ENCODE data around the gene C11orf21.

Gene C11orf21

DNA sequence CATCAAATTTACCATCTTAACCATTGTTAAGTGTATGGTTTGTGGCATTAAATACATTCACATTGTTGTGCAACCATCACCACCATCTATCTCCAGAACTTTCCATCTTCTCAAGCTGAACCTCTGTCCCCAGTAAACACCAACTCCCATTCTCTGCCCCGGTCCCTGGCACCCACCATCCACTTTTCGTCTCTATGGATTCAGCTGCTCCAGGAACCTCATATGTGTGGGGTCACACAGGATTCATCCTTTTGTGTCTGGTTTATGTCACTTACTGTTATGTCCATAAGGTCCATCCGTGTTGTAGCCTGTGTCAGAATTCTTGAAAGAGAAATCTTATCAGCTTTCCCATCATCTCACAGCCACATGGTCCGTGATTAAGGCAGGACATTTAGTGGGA lies 16.4 kb upstream of the C11orf21 start:
- no peak overlapping the region for H3K9ac ChIP-seq (ENCODE audit: low read length)
- H3K36me3 ChIP-seq (ENCODE audit: control insufficient read depth, insufficient read depth, low read length), result no peaks in the 10 kb centered on the region
- no peak overlapping the region for H3K4me3 ChIP-seq (ENCODE audit: low read length)
- no peak overlapping the region for H3K27ac ChIP-seq (ENCODE audit: low read depth, low read length)
- H3K27me3 ChIP-seq (ENCODE audit: control insufficient read depth, insufficient read depth, low read length), result no peaks in the 10 kb centered on the region
- peaks cover 13% of the 10 kb centered on the region for H3K4me1 ChIP-seq (ENCODE audit: control insufficient read depth, insufficient read depth, low read length)

GRCh38 chr11:2317354-2318050 lies 15.8 kb upstream of the C11orf21 start:
- peaks cover 16% of the 10 kb centered on the region for H3K4me1 ChIP-seq (ENCODE audit: control insufficient read depth, insufficient read depth, low read length)
- no peak overlapping the region for H3K4me3 ChIP-seq (ENCODE audit: low read length)
- H3K27ac ChIP-seq (ENCODE audit: low read depth, low read length), result no peak overlapping the region

DNA sequence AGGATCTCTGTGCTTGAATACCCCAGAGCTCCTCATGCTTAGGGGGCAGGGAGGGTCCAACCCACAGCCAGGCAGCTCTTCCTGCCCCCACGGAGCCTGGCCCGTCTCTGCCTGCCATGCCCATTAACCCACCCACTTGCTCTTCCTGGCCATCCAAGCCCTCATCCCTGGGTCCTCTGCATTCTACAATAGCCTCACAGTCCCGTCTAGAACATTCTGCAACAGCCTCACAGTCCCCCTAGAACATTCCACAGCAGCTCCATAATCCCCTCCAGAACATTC lies 15.2 kb upstream of the C11orf21 start:
- no peak overlapping the region for H3K9ac ChIP-seq (ENCODE audit: low read length)
- H3K4me1 ChIP-seq (ENCODE audit: control insufficient read depth, insufficient read depth, low read length), result peaks cover 21% of the 10 kb centered on the region
- no peak overlapping the region for H3K4me3 ChIP-seq (ENCODE audit: low read length)
- H3K27ac ChIP-seq (ENCODE audit: low read depth, low read length), result no peak overlapping the region
- H3K27me3 ChIP-seq (ENCODE audit: control insufficient read depth, insufficient read depth, low read length), result no peaks in the 10 kb centered on the region
- H3K36me3 ChIP-seq (ENCODE audit: control insufficient read depth, insufficient read depth, low read length), result no peaks in the 10 kb centered on the region

More at GRCh38 chr11:2317354-2318050, 15.8 kb upstream of the C11orf21 start:
- no peaks in the 10 kb centered on the region for H3K27me3 ChIP-seq (ENCODE audit: control insufficient read depth, insufficient read depth, low read length)
- H3K36me3 ChIP-seq (ENCODE audit: control insufficient read depth, insufficient read depth, low read length), result no peaks in the 10 kb centered on the region
- no peak overlapping the region for H3K9ac ChIP-seq (ENCODE audit: low read length)

- Histone ChIP-seq H3K9ac (ENCODE audit: low read length) (no peak overlapping the region), H3K36me3 (ENCODE audit: control insufficient read depth, insufficient read depth, low read length) (no peaks in the 10 kb centered on the region), H3K27me3 (ENCODE audit: control insufficient read depth, insufficient read depth, low read length) (no peaks in the 10 kb centered on the region), H3K27ac (ENCODE audit: low read depth, low read length) (no peak overlapping the region), H3K4me1 (ENCODE audit: control insufficient read depth, insufficient read depth, low read length) (peaks cover 21% of the 10 kb centered on the region), H3K4me3 (ENCODE audit: low read length) (no peak overlapping the region)
Observed at GRCh38 chr11:2316169-2316962, 14.6 kb upstream of the C11orf21 start.

- no peak overlapping the region for H3K4me3 ChIP-seq (ENCODE audit: low read length)
- no peak overlapping the region for H3K9ac ChIP-seq (ENCODE audit: low read length)
- peak overlapping the region; percentile 69 for H3K27ac ChIP-seq (ENCODE audit: low read depth, low read length)
- H3K36me3 ChIP-seq (ENCODE audit: control insufficient read depth, insufficient read depth, low read length), result no peaks in the 10 kb centered on the region
- no peaks in the 10 kb centered on the region for H3K27me3 ChIP-seq (ENCODE audit: control insufficient read depth, insufficient read depth, low read length)
- H3K4me1 ChIP-seq (ENCODE audit: control insufficient read depth, insufficient read depth, low read length), result peaks cover 21% of the 10 kb centered on the region
Observed at GRCh38 chr11:2315395-2316168, 13.9 kb upstream of the C11orf21 start.

DNA sequence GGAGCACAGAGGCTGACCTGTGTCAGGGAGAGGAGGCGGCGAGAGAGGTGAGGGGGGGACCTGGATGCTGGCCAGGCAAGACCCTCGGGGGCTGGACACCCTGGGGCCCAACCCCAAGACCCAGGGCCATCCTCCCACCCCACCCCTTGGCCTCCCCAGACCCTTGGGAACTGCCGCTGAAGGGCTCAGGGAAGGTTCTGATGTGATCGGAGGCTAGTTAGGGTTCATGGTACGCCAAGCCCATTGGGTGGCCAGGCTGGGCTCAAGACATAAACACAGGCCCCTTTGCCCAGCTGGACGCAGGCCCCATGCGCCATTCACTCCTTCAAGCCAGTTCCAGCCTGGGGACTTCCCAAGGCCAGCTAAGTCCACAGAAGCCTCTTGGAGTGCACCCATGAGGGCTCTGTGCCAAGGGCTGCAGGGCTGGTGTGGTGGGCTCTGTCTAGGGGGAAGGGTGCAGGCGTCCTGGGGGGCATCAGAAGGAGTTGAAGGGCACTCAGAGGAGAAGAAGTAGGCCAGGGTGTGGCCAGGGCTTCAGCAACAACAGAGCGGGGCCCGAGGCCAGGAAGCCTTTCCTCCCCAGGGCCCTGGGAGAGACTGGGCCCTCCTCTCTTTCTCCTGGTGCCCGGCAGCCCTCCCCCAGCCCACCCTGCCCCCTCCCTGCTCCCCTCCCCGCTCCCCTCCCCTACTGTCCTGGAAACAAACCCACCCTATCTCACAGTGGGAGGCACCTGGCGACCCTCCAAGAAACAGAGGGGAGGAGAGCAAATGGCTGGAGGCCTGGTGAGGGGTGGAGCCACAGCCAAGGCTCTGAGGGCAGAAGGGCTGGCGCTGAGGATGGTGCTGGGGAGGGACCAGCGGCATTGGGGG lies 13.0 kb upstream of the C11orf21 start:
- Histone ChIP-seq H3K4me1 (ENCODE audit: control insufficient read depth, insufficient read depth, low read length) (peaks cover 21% of the 10 kb centered on the region), H3K36me3 (ENCODE audit: control insufficient read depth, insufficient read depth, low read length) (no peaks in the 10 kb centered on the region), H3K9ac (ENCODE audit: low read length) (no peak overlapping the region), H3K27ac (ENCODE audit: low read depth, low read length) (peak overlapping the region; percentile 96), H3K4me3 (ENCODE audit: low read length) (peak overlapping the region; percentile 9), H3K27me3 (ENCODE audit: control insufficient read depth, insufficient read depth, low read length) (no peaks in the 10 kb centered on the region)

- Histone ChIP-seq H3K4me3 (ENCODE audit: low read length) (no peak overlapping the region), H3K27me3 (ENCODE audit: control insufficient read depth, insufficient read depth, low read length) (no peaks in the 10 kb centered on the region), H3K9ac (ENCODE audit: low read length) (no peak overlapping the region), H3K27ac (ENCODE audit: low read depth, low read length) (peak overlapping the region; percentile 96), H3K36me3 (ENCODE audit: control insufficient read depth, insufficient read depth, low read length) (no peaks in the 10 kb centered on the region), H3K4me1 (ENCODE audit: control insufficient read depth, insufficient read depth, low read length) (peaks cover 21% of the 10 kb centered on the region)
Observed at GRCh38 chr11:2314136-2314524, 12.4 kb upstream of the C11orf21 start.

DNA sequence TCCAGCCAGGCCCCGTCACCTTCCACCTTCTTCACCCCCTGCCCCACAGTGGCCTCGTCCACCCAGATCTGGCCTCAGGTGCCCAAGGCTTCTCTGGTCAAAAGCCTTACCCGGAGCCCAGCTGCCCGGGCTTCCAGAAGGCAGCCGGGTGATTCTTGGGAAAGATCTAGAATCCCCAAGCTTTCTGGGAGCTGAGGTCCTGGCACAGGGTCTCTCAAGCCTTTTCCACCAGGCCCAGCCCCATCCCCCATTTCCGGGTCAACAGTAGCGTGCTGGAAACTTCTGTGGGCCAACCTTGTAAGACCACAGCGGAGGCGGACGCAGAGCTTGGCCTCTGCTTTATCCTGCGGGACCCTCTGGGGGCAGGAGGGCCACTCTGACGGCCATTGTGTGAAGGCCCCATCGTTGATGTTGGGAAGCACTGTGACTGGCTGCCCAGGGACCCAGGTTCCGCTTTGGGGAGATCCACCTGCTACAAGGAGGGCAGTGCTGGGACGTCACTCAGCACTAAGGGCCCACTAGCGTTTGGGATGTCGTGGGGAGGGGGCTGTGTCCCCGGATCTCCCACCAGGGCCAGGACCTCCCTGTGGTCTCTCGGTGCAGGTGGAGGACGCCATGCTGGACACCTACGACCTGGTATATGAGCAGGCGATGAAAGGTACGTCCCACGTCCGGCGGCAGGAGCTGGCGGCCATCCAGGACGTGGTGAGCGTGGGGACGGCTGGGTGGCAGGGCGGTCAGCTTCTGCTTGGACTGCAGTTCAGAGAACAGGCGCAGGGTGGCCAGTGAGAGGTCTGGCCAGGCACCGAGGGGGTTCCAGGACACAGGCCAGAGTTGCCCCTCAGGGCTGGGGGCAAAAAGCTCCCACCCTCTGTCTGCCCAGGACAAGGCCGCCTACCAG lies 11.6 kb upstream of the C11orf21 start:
- no peaks in the 10 kb centered on the region for H3K36me3 ChIP-seq (ENCODE audit: control insufficient read depth, insufficient read depth, low read length)
- no peak overlapping the region for H3K9ac ChIP-seq (ENCODE audit: low read length)
- H3K4me3 ChIP-seq (ENCODE audit: low read length), result no peak overlapping the region
- peak overlapping the region; percentile 96 for H3K27ac ChIP-seq (ENCODE audit: low read depth, low read length)
- peaks cover 21% of the 10 kb centered on the region for H3K4me1 ChIP-seq (ENCODE audit: control insufficient read depth, insufficient read depth, low read length)
- H3K27me3 ChIP-seq (ENCODE audit: control insufficient read depth, insufficient read depth, low read length), result no peaks in the 10 kb centered on the region

- Histone ChIP-seq H3K27me3 (ENCODE audit: control insufficient read depth, insufficient read depth, low read length) (no peaks in the 10 kb centered on the region), H3K36me3 (ENCODE audit: control insufficient read depth, insufficient read depth, low read length) (no peaks in the 10 kb centered on the region), H3K4me1 (ENCODE audit: control insufficient read depth, insufficient read depth, low read length) (peaks cover 24% of the 10 kb centered on the region), H3K4me3 (ENCODE audit: low read length) (no peak overlapping the region), H3K27ac (ENCODE audit: low read depth, low read length) (peak overlapping the region; percentile 44), H3K9ac (ENCODE audit: low read length) (no peak overlapping the region)
Observed at GRCh38 chr11:2312232-2313042, 10.7 kb upstream of the C11orf21 start.

DNA sequence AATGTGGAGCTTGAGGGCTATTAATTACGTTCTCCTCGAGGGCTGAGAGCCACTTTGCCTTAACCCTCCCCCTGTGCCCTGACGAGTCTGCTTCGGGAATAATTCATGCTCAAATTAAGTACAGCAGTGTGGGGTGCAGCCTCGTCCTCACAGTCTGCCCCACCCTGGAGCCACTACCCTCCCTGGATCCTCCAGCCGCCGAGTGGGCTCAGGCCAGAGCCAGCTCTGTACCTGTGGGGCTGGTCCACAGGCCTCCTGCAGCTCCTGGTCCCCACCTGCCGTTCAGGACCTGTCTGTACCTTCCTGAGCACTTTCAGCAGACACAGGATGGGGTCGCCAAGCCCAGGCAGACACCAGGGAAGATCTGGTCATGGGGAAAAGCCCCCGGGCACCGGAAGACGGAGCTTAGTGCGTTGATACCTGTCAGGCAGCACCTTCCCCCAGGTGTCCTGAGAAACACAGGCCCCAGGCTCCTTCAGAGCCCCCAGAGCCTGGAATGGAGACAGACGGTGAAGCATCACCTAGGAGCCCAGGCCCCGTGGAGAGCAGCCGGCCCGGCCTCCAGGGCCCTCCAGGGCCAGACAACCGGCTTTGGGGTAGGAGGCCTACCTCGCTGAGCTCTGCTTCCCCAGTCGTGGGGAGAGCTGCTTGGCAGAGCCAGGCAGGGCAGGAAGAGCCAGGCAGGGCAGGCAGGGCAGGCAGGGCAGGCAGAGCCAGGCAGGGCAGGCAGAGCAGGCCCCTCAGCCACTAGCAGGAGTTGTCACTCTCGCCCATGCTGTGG lies 9.8 kb upstream of the C11orf21 start:
- peaks cover 30% of the 10 kb centered on the region for H3K4me1 ChIP-seq (ENCODE audit: control insufficient read depth, insufficient read depth, low read length)
- no peak overlapping the region for H3K9ac ChIP-seq (ENCODE audit: low read length)
- peak overlapping the region; percentile 44 for H3K27ac ChIP-seq (ENCODE audit: low read depth, low read length)
- no peaks in the 10 kb centered on the region for H3K27me3 ChIP-seq (ENCODE audit: control insufficient read depth, insufficient read depth, low read length)
- no peak overlapping the region for H3K4me3 ChIP-seq (ENCODE audit: low read length)
- H3K36me3 ChIP-seq (ENCODE audit: control insufficient read depth, insufficient read depth, low read length), result no peaks in the 10 kb centered on the region

Measured in rectal smooth muscle tissue (tissue), 1 donor.